T-helper 2 cell (primary cell): ENCODE results near the gene AZGP1.

Experiments used
- DNase-seq, 5 experiments: peaks; one replicate each; pipeline versions ENCODE4 v3.0.0 to v3.0.0-alpha.2; 2012 to 2022

AZGP1 gene

GRCh38 chr7:99949645-99950228 lies 26.1 kb downstream of the AZGP1 start:
- DNase-seq: peak in 1 of 5 experiments; percentile 15

- DNase-seq: no peak
Measured at GRCh38 chr7:99947608-99948007, 28.2 kb downstream of the AZGP1 start.

GRCh38 chr7:99944497-99945070 lies 31.2 kb downstream of the AZGP1 start:
- DNase-seq: no peak

GRCh38 chr7:99943641-99944496 lies 32.0 kb downstream of the AZGP1 start:
- no peak for DNase-seq

GRCh38 chr7:99938296-99938695 lies 37.5 kb downstream of the AZGP1 start:
- no peak for DNase-seq

GRCh38 chr7:99935009-99935408 lies 40.8 kb downstream of the AZGP1 start:
- DNase-seq: peak in 1 of 5 experiments; percentile 34

GRCh38 chr7:99930376-99930775 lies 45.5 kb downstream of the AZGP1 start:
- DNase-seq: no peak

GRCh38 chr7:99929730-99930053 lies 46.1 kb downstream of the AZGP1 start:
- no peak for DNase-seq

- peak in 4 of 5 experiments; percentile 6 to 60 (median 15) for DNase-seq
Measured at GRCh38 chr7:99928994-99929729, 46.7 kb downstream of the AZGP1 start, which contains the start of gene GJC3. TSS of gene GJC3 (minus strand) at chr7:99929620. CDS start at chr7:99929620, 0 bp downstream.

- DNase-seq: no peak
Measured at GRCh38 chr7:99928188-99928587, 47.6 kb downstream of the AZGP1 start.

- DNase-seq: no peak
Measured at GRCh38 chr7:99927536-99927935, 48.3 kb downstream of the AZGP1 start.

- no peak for DNase-seq
Measured at GRCh38 chr7:99926321-99926720, 49.5 kb downstream of the AZGP1 start.

- DNase-seq: no peak
Measured at GRCh38 chr7:99923200-99923599, 52.6 kb downstream of the AZGP1 start.

- no peak for DNase-seq
Measured at GRCh38 chr7:99920149-99920548, 55.7 kb downstream of the AZGP1 start.

GRCh38 chr7:99919814-99920112 lies 56.1 kb downstream of the AZGP1 start:
- no peak for DNase-seq

- DNase-seq: peak; percentile 64 to 96 (median 87)
Measured at GRCh38 chr7:99918959-99919813, 56.6 kb downstream of the AZGP1 start, which contains the start of gene TRIM4. TSS of gene TRIM4 (minus strand) at chr7:99919530. CDS start at chr7:99919401, 129 bp downstream.
